ENCODE results near the gene ASMT.

- no peak for TF ChIP-seq SIN3A (IDR thresholded peaks at IDR 0.05; ENCODE audit: borderline replicate concordance, low read depth, low read length)
- TF ChIP-seq POLR2AphosphoS5 (IDR thresholded peaks at IDR 0.05; ENCODE audit: low read depth, low read length) = no peak
- no peak for TF ChIP-seq CTCF (IDR thresholded peaks at IDR 0.05)
- TF ChIP-seq USF2 (IDR thresholded peaks at IDR 0.05; ENCODE audit: borderline replicate concordance, low read depth, low read length) = no peak
- no peak for TF ChIP-seq REST (IDR thresholded peaks at IDR 0.05; ENCODE audit: low read depth, low read length)
- no peak for TF ChIP-seq YY1 (IDR thresholded peaks at IDR 0.05; ENCODE audit: low read depth)
- TF ChIP-seq EP300 (IDR thresholded peaks at IDR 0.05; ENCODE audit: borderline replicate concordance in 1 of 2, low read depth in 1 of 2, low read length in 1 of 2) = no peak
- TF ChIP-seq IRF3 (IDR thresholded peaks at IDR 0.05; ENCODE audit: low read depth, low read length) = no peak
- TF ChIP-seq MAX (IDR thresholded peaks at IDR 0.05; ENCODE audit: low read depth) = no peak
- no peak for TF ChIP-seq GABPA (IDR thresholded peaks at IDR 0.05; ENCODE audit: low read depth)
- no peak for TF ChIP-seq RCOR1 (IDR thresholded peaks at IDR 0.05; ENCODE audit: low read length)
- TF ChIP-seq TAF1 (IDR thresholded peaks at IDR 0.05; ENCODE audit: borderline replicate concordance, low read depth, low read length) = no peak
- no peak for TF ChIP-seq EZH2phosphoT487 (IDR thresholded peaks at IDR 0.05; ENCODE audit: borderline replicate concordance, low read depth)
- TF ChIP-seq RXRA (IDR thresholded peaks at IDR 0.05; ENCODE audit: borderline replicate concordance, low read depth) = no peak
Measured at GRCh38 chrX:1596676-1597344, 18.0 kb upstream of the ASMT start.

Data from SK-N-SH (cell line).